H1 (cell line): ENCODE results near the gene RPS6KA5. TPM values are rescaled to one million over a fixed set of nuclear protein-coding genes. Genes with fewer than 3 reads are reported as not detected.

Experiments used
- CTCF ChIA-PET: fragments of 300-600 bp; sonication (Branson Sonifier 250); formaldehyde crosslinking; loops from one replicate; lab custom pipeline; 2021; ENCODE audit not compliant: partially characterized antibody; lab: Charles Lee
- POLR2A ChIA-PET: fragments of 300-600 bp; sonication (Branson Sonifier 250); formaldehyde crosslinking; loops from one replicate; lab custom pipeline; 2021; ENCODE audit warnings: inconsistent platforms; ENCODE audit not compliant: partially characterized antibody; lab: Charles Lee
- DNase-seq, 2 experiments: peaks; one replicate each; pipeline versions ENCODE4 v3.0.0 to v3.0.0-alpha.2; 2010 to 2022; ENCODE audit warnings: low spot score in 2 of 2, low read depth in 1 of 2, mixed read lengths in 1 of 2
- FAIRE-seq: peaks from 2 replicates; lab custom pipeline; 2011; peaks lifted over from hg19 to GRCh38; lab: Jason Lieb, UNC
- H2AFZ ChIP-seq: 2 replicates; pipeline ENCODE4 v1.8.1; 2012; ENCODE audit warnings: low read length, inconsistent platforms
- H2AK5ac ChIP-seq: 2 replicates; pipeline ENCODE4 v1.6.1; 2013; ENCODE audit warnings: low read depth, low read length
- H2BK120ac ChIP-seq: replicated peaks from 2 replicates; pipeline ENCODE3; 2013; ENCODE audit warnings: low read depth, low read length, inconsistent platforms
- H2BK12ac ChIP-seq: 2 replicates; pipeline ENCODE4 v1.6.1; 2013; ENCODE audit warnings: low read depth, low read length
- H2BK15ac ChIP-seq: 2 replicates; pipeline ENCODE4 v1.6.1; 2013; ENCODE audit warnings: low read length
- H2BK20ac ChIP-seq: 2 replicates; pipeline ENCODE4 v1.6.1; 2013; ENCODE audit warnings: low read length
- H2BK5ac ChIP-seq: 2 replicates; pipeline ENCODE4 v1.6.1; 2013; ENCODE audit warnings: low read depth, low read length
- H3K14ac ChIP-seq: 2 replicates; pipeline ENCODE4 v1.6.1; 2013; ENCODE audit warnings: inconsistent platforms; ENCODE audit not compliant: insufficient read length
- H3K18ac ChIP-seq: 2 replicates; pipeline ENCODE4 v1.6.1; 2013; ENCODE audit warnings: low read length; ENCODE audit errors: extremely low read depth
- H3K23ac ChIP-seq: 2 replicates; pipeline ENCODE4 v1.6.1; 2013; ENCODE audit warnings: inconsistent platforms; ENCODE audit not compliant: insufficient read length
- H3K23me2 ChIP-seq: 2 replicates; pipeline ENCODE4 v1.6.1; 2013; ENCODE audit warnings: low read depth, low read length
- H3K27ac ChIP-seq: 2 replicates; pipeline ENCODE4 v1.6.1; 2011; ENCODE audit warnings: low read depth, low read length, inconsistent platforms
- H3K27me3 ChIP-seq, 4 experiments: replicated peaks in 1 of 4; 1 replicate in 1 of 4; 2 replicates in 3 of 4; pipeline versions ENCODE4 v1.6.1 to v1.8.1; 2011 to 2013; ENCODE audit warnings: low read length in 3 of 4, mild to moderate bottlenecking in 3 of 4, inconsistent platforms in 2 of 4, mixed read lengths in 2 of 4, moderate library complexity in 1 of 4; ENCODE audit not compliant: control insufficient read depth in 3 of 4, insufficient read depth in 3 of 4; ENCODE audit errors: extremely low read depth in 1 of 4
- H3K36me3 ChIP-seq, 4 experiments: 2 replicates each; pipeline versions ENCODE4 v1.6.1 to v1.8.1; 2011 to 2013; ENCODE audit warnings: mild to moderate bottlenecking in 4 of 4, low read length in 3 of 4, moderate library complexity in 2 of 4, control low read depth in 1 of 4, inconsistent platforms in 1 of 4; ENCODE audit not compliant: insufficient read depth in 4 of 4, control insufficient read depth in 2 of 4
- H3K4ac ChIP-seq: replicated peaks from 2 replicates; pipeline ENCODE3; 2013; ENCODE audit warnings: low read length, low read depth, mixed read lengths, inconsistent platforms; ENCODE audit not compliant: insufficient read length
- H3K4me1 ChIP-seq, 4 experiments: replicated peaks in 1 of 4; 1 replicate in 1 of 4; 2 replicates in 3 of 4; pipeline versions ENCODE4 v1.6.1 to v1.8.1; 2011 to 2013; ENCODE audit warnings: low read length in 3 of 4, inconsistent platforms in 2 of 4, mixed read lengths in 1 of 4; ENCODE audit not compliant: insufficient read depth in 4 of 4, control insufficient read depth in 3 of 4
- H3K4me2 ChIP-seq, 2 experiments: 2 replicates each; pipeline versions ENCODE4 v1.6.1 to v1.8.1; 2011 to 2013; ENCODE audit warnings: low read depth in 2 of 2, low read length in 2 of 2, control low read depth in 1 of 2, inconsistent platforms in 1 of 2, mild to moderate bottlenecking in 1 of 2; ENCODE audit not compliant: insufficient read depth in 1 of 2
- H3K4me3 ChIP-seq, 4 experiments: fragments of 200-600, 300-600 bp in 1 of 4; sonication (generic), shearing (Covaris generic), sonication (Bioruptor Twin) in 1 of 4; 2 replicates each; pipeline versions ENCODE4 v1.5.1 to v1.8.1; 2011 to 2016; ENCODE audit warnings: low read length in 4 of 4, low read depth in 3 of 4, control low read depth in 2 of 4, inconsistent platforms in 2 of 4, mild to moderate bottlenecking in 2 of 4, mixed read lengths in 1 of 4, moderate library complexity in 1 of 4; ENCODE audit not compliant: insufficient read depth in 2 of 4; ENCODE audit errors: extremely low read depth in 1 of 4
- H3K56ac ChIP-seq: replicated peaks from 2 replicates; pipeline ENCODE3; 2013; ENCODE audit warnings: low read depth, mild to moderate bottlenecking, mixed read lengths, low read length, inconsistent platforms; ENCODE audit not compliant: insufficient read length
- H3K79me1 ChIP-seq: 2 replicates; pipeline ENCODE4 v1.6.1; 2013; ENCODE audit warnings: low read depth, low read length, control low read depth
- H3K79me2 ChIP-seq, 2 experiments: 2 replicates each; pipeline versions ENCODE4 v1.6.1 to v1.8.1; 2012 to 2013; ENCODE audit warnings: low read length in 2 of 2, mild to moderate bottlenecking in 2 of 2, inconsistent platforms in 1 of 2; ENCODE audit not compliant: insufficient read depth in 2 of 2, control insufficient read depth in 1 of 2
- H3K9ac ChIP-seq, 4 experiments: replicated peaks in 1 of 4; 1 replicate in 1 of 4; 2 replicates in 3 of 4; pipeline versions ENCODE4 v1.6.1 to v1.8.1; 2011 to 2013; ENCODE audit warnings: low read depth in 3 of 4, low read length in 3 of 4, control low read depth in 2 of 4, mild to moderate bottlenecking in 2 of 4, moderate library complexity in 2 of 4, inconsistent platforms in 1 of 4; ENCODE audit errors: extremely low read depth in 1 of 4
- H3K9me3 ChIP-seq, 2 experiments: 2 replicates each; pipeline versions ENCODE4 v1.6.1 to v1.8.1; 2012 to 2013; ENCODE audit warnings: mild to moderate bottlenecking in 2 of 2, moderate library complexity in 2 of 2, control low read depth in 1 of 2, inconsistent platforms in 1 of 2, low read depth in 1 of 2, low read length in 1 of 2, mixed read lengths in 1 of 2; ENCODE audit not compliant: insufficient read depth in 2 of 2
- H4K20me1 ChIP-seq, 2 experiments: replicated peaks in 1 of 2; 2 replicates each; pipeline versions ENCODE3 to v1.8.1; 2011 to 2013; ENCODE audit warnings: inconsistent platforms in 2 of 2, low read length in 2 of 2, mild to moderate bottlenecking in 1 of 2; ENCODE audit not compliant: insufficient read depth in 2 of 2, control insufficient read depth in 1 of 2
- H4K5ac ChIP-seq: 2 replicates; pipeline ENCODE4 v1.6.1; 2013; ENCODE audit warnings: low read length, low read depth, mixed read lengths, inconsistent platforms; ENCODE audit not compliant: insufficient read length
- H4K8ac ChIP-seq: 2 replicates; pipeline ENCODE4 v1.8.0; 2013; ENCODE audit warnings: mild to moderate bottlenecking, moderate library complexity, low read length, inconsistent platforms; ENCODE audit not compliant: insufficient read depth; ENCODE audit errors: extremely low read depth
- H4K91ac ChIP-seq: replicated peaks from 2 replicates; pipeline ENCODE3; 2013; ENCODE audit warnings: low read length, mixed read lengths, inconsistent platforms; ENCODE audit not compliant: insufficient read length
- CREB1 ChIP-seq: IDR thresholded peaks from 2 replicates; pipeline ENCODE4 v1.6.1; 2012; ENCODE audit warnings: inconsistent platforms
- EZH2 ChIP-seq: fragments of 200-600 bp; sonication (generic); IDR thresholded peaks from 2 replicates; pipeline ENCODE4 v1.7.1; 2012; ENCODE audit warnings: low read depth, mild to moderate bottlenecking, moderate library complexity, low read length, inconsistent platforms; ENCODE audit not compliant: severe bottlenecking
- GTF2F1 ChIP-seq: IDR thresholded peaks from 2 replicates; pipeline ENCODE4 v1.6.1; 2012; ENCODE audit warnings: low read depth, low read length, improper control_type of control experiment, borderline replicate concordance
- HDAC2 ChIP-seq, 2 experiments: fragments of 300-600 bp in 1 of 2; sonication (generic) in 1 of 2; IDR thresholded peaks; 2 replicates each; pipeline ENCODE4 v1.6.1; 2011 to 2012; ENCODE audit warnings: low read depth in 2 of 2, low read length in 2 of 2, mild to moderate bottlenecking in 2 of 2, moderate library complexity in 2 of 2, borderline replicate concordance in 1 of 2, inconsistent platforms in 1 of 2
- SP1 ChIP-seq: IDR thresholded peaks from 2 replicates; pipeline ENCODE4 v1.6.1; 2011; ENCODE audit warnings: low read depth, low read length
- WGBS, 2 experiments: shearing (Covaris generic) in 1 of 2; methylation state at CpG; one replicate each; pipeline versions ENCODE4 v1.1.6 to v1.1.7; 2013 to 2015; ENCODE audit warnings: low lambda C conversion rate in 2 of 2, mixed read lengths in 2 of 2, inconsistent platforms in 1 of 2, low coverage in 1 of 2, missing lambda C conversion rate in 1 of 2; ENCODE audit not compliant: insufficient replicate concordance in 2 of 2, insufficient coverage in 1 of 2, insufficient read length in 1 of 2; ENCODE audit errors: extremely low coverage in 1 of 2, missing lambda C conversion rate in 1 of 2; 5-methylcytosine and 5-hydroxymethylcytosine counted together
- polyA plus RNA-seq, 7 experiments: library from polyadenylated mRNA; depleted of rRNA in 3 of 7; stranded (reverse) in 5 of 7; unstranded in 2 of 7; fragments of >200 nt in 5 of 7; fragments of 200-250 nt in 2 of 7; gene quantifications; 1 replicate in 5 of 7; 2 replicates in 1 of 7; 4 replicates in 1 of 7; pipeline versions ENCODE4 v1.2.1 to v1.2.3, GENCODE V29; 2011 to 2013; ENCODE audit warnings: missing spikeins in 2 of 7, mixed read lengths in 2 of 7
- total RNA-seq: library from RNA; stranded (reverse); fragmentation: NEBNext Ultra II Directional; extraction: Animal tissue kit (Norgen Biotek cat#: 25700); gene quantifications from 2 replicates; pipeline ENCODE4 v1.2.1, GENCODE V29; 2021

RPS6KA5 gene
- total and polyA plus RNA-seq, 2 of the 8 experiments (the other 6 are each of a cell fraction or from before 2014, with no cell fraction given): 0.85 to 3.1 TPM

DNA sequence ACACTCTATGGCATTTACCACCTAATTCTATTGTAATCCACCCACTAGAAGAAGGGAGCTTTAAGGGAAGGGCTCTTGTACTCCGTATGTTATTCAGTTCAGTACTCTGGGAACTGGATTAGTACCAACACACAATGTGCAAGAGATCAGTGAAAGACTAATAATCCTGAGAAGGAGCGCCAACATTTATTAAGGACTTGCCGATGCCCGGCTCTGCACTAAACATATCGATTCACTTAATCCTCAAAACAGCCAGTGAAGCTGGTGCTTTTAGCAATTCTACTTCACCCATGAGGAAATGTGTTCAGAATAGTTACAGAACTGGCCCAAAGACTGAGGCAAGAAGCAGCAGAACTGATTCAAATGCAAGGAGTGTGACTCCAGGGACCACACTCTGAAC is 80.9 kb downstream of the RPS6KA5 start:
- H2BK20ac ChIP-seq: no peak overlapping the region
- H3K56ac ChIP-seq: no peak overlapping the region
- H4K20me1 ChIP-seq: no peaks in the 10 kb centered on the region
- H4K8ac ChIP-seq: no peak overlapping the region
- H3K18ac ChIP-seq: no peak overlapping the region
- H3K23me2 ChIP-seq: no peaks in the 10 kb centered on the region
- 93% methylated on average over 5 of the region's 5 CpGs; no CpG with 5 or more reads in 1 of the 2 experiments for WGBS, 2 experiments
- no peak overlapping the region for H2BK5ac ChIP-seq
- H2AK5ac ChIP-seq: no peak overlapping the region
- no peak overlapping the region for H3K23ac ChIP-seq
- TF ChIP-seq EZH2: no peak
- no peak for TF ChIP-seq GTF2F1
- TF ChIP-seq CREB1: no peak
- TF ChIP-seq HDAC2 (IDR thresholded peaks at IDR 0.05; ENCODE audit: borderline replicate concordance in 1 of 2, low read depth in 2 of 2, low read length in 2 of 2): no peak
- no peak for TF ChIP-seq SP1
- FAIRE-seq: no peak
- H3K14ac ChIP-seq: no peak overlapping the region
- no peak overlapping the region for H4K5ac ChIP-seq
- H3K36me3 ChIP-seq: no peaks in the 10 kb centered on the region; a peak in 1 of 8 replicates
- no peak overlapping the region for H3K27ac ChIP-seq
- H3K9me3 ChIP-seq: no peaks in the 10 kb centered on the region
- no peak overlapping the region for H4K91ac ChIP-seq
- ChIA-PET CTCF (no interaction called here), POLR2A (no interaction called here)
- no peak overlapping the region for H2BK120ac ChIP-seq
- H3K79me1 ChIP-seq: no peaks in the 10 kb centered on the region
- H2AFZ ChIP-seq: no peak overlapping the region
- no peak for DNase-seq
- H2BK15ac ChIP-seq: no peak overlapping the region
- H3K4me2 ChIP-seq: no peak overlapping the region
- H3K9ac ChIP-seq: no peak overlapping the region
- no peaks in the 10 kb centered on the region for H3K79me2 ChIP-seq
- H3K27me3 ChIP-seq: no peaks in the 10 kb centered on the region
- no peak overlapping the region for H2BK12ac ChIP-seq
- no peak overlapping the region for H3K4ac ChIP-seq
- no peak overlapping the region for H3K4me3 ChIP-seq
- no peaks in the 10 kb centered on the region for H3K4me1 ChIP-seq
